Calu3 (cell line): Measurements from ENCODE around the gene AK9. TPM values are rescaled to one million over a fixed set of nuclear protein-coding genes. Genes with fewer than 3 reads are reported as not detected.
"Not testable (repeated sequence)": the region's sequence is repeated elsewhere in the genome, so short reads cannot be mapped to it uniquely, and the experiment has no call there.

ENCODE experiments used
- BruUV-seq: library from RNA; stranded (reverse); fragments of 400-500 nt; replicated peaks from 2 replicates; lab custom pipeline; 2021; lab: Mats Ljungman, UMichigan
- CTCF ChIA-PET: fragments of 300-600 bp; sonication (Branson Sonifier 250); formaldehyde crosslinking; loops from one replicate; lab custom pipeline; 2022; ENCODE audit warnings: antibody characterized with exemption; lab: Charles Lee
- DNase-seq: peaks from one replicate; pipeline ENCODE4 v3.0.0; 2022
- H3K27ac Mint-ChIP-seq: one replicate; pipeline ENCODE4 v1.8.0; 2022; ENCODE audit warnings: mixed read lengths; ENCODE audit not compliant: unreplicated experiment
- H3K27me3 Mint-ChIP-seq: one replicate; pipeline ENCODE4 v1.8.0; 2022; ENCODE audit warnings: mixed read lengths; ENCODE audit not compliant: unreplicated experiment
- H3K36me3 Mint-ChIP-seq: one replicate; pipeline ENCODE4 v1.8.0; 2022; ENCODE audit warnings: mild to moderate bottlenecking, moderate library complexity, mixed read lengths; ENCODE audit not compliant: insufficient read depth, unreplicated experiment
- H3K4me1 Mint-ChIP-seq: one replicate; pipeline ENCODE4 v1.8.0; 2022; ENCODE audit warnings: mild to moderate bottlenecking, low read depth, mixed read lengths; ENCODE audit not compliant: unreplicated experiment
- H3K4me3 Mint-ChIP-seq: one replicate; pipeline ENCODE4 v1.8.0; 2022; ENCODE audit warnings: mild to moderate bottlenecking, low read depth, moderate library complexity, mixed read lengths; ENCODE audit not compliant: unreplicated experiment
- H3K9me3 Mint-ChIP-seq: one replicate; pipeline ENCODE4 v1.8.0; 2022; ENCODE audit warnings: low read depth, mixed read lengths; ENCODE audit not compliant: unreplicated experiment
- CTCF ChIP-seq: fragments of 200-600 bp; IDR thresholded peaks from one replicate; pipeline ENCODE4 v1.8.0; 2022; ENCODE audit warnings: antibody characterized with exemption; ENCODE audit not compliant: unreplicated experiment
- intact Hi-C: fragments of 100-400 bp; cut with micrococcal nuclease; formaldehyde crosslinking; loops from one replicate; pipeline ENCODE4 v1.10.0; 2022; ENCODE audit not compliant: unreplicated experiment
- total RNA-seq: library from RNA; stranded (reverse); gene quantifications from 2 replicates; pipeline ENCODE4 v1.2.3, GENCODE V29; 2022

The AK9 gene
- total RNA-seq, 1 experiment from 2014 or later = 7.6 TPM

DNA sequence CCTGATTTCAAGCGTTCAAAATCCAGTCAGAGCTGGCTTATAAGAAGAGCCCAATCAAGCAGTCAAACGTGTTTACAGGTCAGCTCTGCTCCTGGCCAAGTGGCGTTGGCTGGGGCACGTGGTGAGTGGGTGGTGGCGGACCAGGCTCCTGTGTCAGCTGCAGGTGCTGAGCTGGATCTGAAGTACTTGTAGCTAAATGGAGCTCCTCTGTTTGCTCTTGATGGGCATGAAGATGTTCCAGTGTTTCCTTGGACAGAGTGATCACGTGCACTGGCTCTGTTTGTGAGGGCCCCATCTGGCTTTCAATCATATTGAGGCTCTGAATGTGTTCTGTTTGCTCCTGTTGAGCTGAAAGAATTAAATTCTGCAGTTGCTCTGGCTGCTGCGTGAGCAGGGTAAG lies 225.2 kb downstream of the AK9 start:
- H3K27me3 Mint-ChIP-seq = no peaks in the 10 kb centered on the region
- CTCF ChIA-PET = no interaction called here
- H3K4me1 Mint-ChIP-seq = peaks cover 8% of the 10 kb centered on the region
- H3K27ac Mint-ChIP-seq = no peak overlapping the region
- H3K36me3 Mint-ChIP-seq = peaks cover 45% of the 10 kb centered on the region
- intact Hi-C loops = no loop called here
- no peak overlapping the region for H3K4me3 Mint-ChIP-seq
- no peak for TF ChIP-seq CTCF
- BruUV-seq = no TSS peak
- no peaks in the 10 kb centered on the region for H3K9me3 Mint-ChIP-seq
- no peak for DNase-seq

- BruUV-seq = no TSS peak
- CTCF ChIA-PET = no interaction called here
- peaks cover 28% of the 10 kb centered on the region for H3K36me3 Mint-ChIP-seq
- no peaks in the 10 kb centered on the region for H3K27me3 Mint-ChIP-seq
- no peak overlapping the region for H3K4me3 Mint-ChIP-seq
- H3K27ac Mint-ChIP-seq = no peak overlapping the region
- H3K9me3 Mint-ChIP-seq = no peaks in the 10 kb centered on the region
- H3K4me1 Mint-ChIP-seq = peaks cover 9% of the 10 kb centered on the region
- intact Hi-C loops = no loop called here
- no peak for TF ChIP-seq CTCF
- no peak for DNase-seq
Measured at GRCh38 chr6:109461733-109462526, 229.1 kb downstream of the AK9 start.

DNA sequence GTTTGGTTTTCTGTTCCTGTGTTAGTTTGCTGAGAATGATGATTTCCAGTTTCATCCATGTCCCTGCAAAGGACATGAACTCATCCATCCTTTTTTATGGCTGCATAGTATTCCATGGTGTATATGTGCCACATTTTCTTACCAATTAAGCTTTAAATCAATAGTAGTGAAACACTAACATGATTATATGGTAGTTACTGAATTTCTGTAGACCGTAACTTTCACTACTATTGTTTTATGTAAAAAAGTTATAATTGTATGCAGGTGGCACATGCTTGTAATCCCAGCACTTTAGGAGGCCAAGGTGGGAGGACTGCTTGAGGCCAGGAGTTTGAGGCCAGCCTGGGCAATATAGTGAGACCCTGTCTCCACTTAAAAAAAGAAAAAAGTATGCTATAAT lies 229.8 kb downstream of the AK9 start:
- CTCF ChIA-PET, BruUV-seq, H3K4me3 Mint-ChIP-seq, DNase-seq, H3K27me3 Mint-ChIP-seq, H3K9me3 Mint-ChIP-seq, H3K27ac Mint-ChIP-seq, intact Hi-C loops: not testable (repeated sequence)
- Mint-ChIP-seq H3K4me1 (peaks cover 15% of the 10 kb centered on the region), H3K36me3 (peaks cover 28% of the 10 kb centered on the region)

DNA sequence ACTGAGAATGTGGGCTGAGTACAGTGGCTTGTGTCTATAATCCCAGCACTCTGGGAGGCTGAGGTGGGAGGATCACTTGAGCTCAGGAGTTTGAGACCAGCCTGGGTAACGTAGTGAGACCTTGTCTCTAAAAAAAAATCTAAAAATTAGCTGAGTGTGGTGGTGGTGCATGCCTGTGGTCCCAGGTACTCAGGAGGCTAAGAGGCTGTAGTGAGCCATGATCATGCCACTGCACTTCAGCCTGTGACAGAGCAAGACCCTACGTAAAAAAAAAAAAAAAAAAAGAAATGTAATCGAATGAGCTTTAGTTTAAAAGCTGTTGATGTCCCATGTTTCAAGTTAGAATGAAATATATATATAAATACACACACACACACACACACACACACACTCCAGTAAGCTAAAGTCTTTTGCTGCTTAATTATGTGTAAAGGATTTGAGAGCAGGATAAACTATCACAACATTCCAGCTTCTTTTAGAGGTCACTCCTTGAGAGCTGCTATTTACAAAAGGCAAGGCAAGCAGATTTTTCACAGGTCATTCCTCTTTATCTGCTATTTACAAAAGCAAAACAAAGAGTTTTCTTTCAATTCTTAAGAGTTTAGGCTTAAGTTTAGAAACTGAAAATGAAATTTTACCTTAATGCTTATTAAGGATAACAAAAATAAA lies 230.7 kb downstream of the AK9 start:
- Mint-ChIP-seq H3K27me3 (no peaks in the 10 kb centered on the region), H3K27ac (no peak overlapping the region), H3K4me3 (no peak overlapping the region), H3K4me1 (peaks cover 15% of the 10 kb centered on the region), H3K9me3 (no peaks in the 10 kb centered on the region), H3K36me3 (peaks cover 30% of the 10 kb centered on the region)
- no peak for TF ChIP-seq CTCF
- intact Hi-C loops = no loop called here
- no peak for DNase-seq
- CTCF ChIA-PET = interaction anchor here (0.6 to 0.7 kb wide), 2 partner anchors 78 to 90 kb away, joined by 3 read pairs; no protein-coding TSS in a partner anchor
- BruUV-seq = no TSS peak
